SH-SY5Y (cell line): ENCODE measurements around the gene MTF1.

ENCODE experiments used
- GATA2 ChIP-seq: IDR thresholded peaks from 2 replicates; pipeline ENCODE4 v1.6.1; 2011; ENCODE audit warnings: mild to moderate bottlenecking, low read depth, low read length
- GATA3 ChIP-seq: IDR thresholded peaks from 2 replicates; pipeline ENCODE4 v1.6.1; 2011; ENCODE audit warnings: low read depth, mild to moderate bottlenecking, low read length, moderate library complexity

DNA sequence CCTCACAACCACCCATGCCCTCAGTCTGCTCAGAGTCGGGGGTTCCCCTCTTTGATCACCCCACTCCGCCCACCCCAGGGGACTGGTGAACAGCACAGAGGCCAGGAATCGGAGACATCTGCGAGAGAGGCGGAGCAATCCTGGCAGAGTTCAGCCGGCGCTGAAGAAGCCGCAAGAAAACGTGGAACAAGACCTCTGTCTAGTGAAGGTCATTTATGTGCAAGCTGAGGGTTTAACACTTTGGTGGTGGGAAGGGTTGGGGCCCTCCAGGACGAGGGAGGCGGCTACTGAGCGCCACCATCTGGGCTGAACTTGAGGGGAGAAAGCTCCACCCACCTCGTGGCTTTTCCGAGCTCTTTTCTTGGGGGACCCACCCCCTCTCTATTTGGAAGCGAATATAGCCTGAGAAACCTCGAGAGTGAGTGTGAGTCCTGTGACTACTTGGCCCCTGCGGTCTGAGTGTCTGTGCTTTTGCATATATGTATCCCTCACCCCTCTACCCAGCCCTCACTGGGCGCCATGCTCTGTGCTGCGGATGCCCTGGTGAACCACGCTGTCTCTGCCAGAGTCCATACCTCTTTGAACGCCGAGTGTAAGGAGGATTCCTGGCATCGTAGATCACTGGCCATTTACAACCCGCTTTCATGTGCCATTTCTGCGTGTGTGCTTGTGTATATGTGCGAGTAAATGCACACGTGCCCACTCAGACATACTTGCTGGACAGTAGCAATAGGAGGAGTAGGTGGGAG, 93.3 kb downstream of the MTF1 start:
- TF ChIP-seq GATA2 (no peak), GATA3 (no peak)
